ENCODE results near the gene NLGN3.
"Not testable (repeated sequence)": the region's sequence is repeated elsewhere in the genome, so short reads cannot be mapped to it uniquely, and the experiment has no call there.

Gene NLGN3

GRCh38 chrX:71173440-71173839 is 28.8 kb downstream of the NLGN3 start:
- DNase-seq: no peak

GRCh38 chrX:71174795-71175194 is 30.2 kb downstream of the NLGN3 start:
- no peak for DNase-seq

- no peak for DNase-seq
Measured at GRCh38 chrX:71175531-71175930, 30.9 kb downstream of the NLGN3 start.

- DNase-seq: peak; percentile 21
Measured at GRCh38 chrX:71177327-71177726, 32.7 kb downstream of the NLGN3 start.

- peak; percentile 65 for DNase-seq
Measured at GRCh38 chrX:71178908-71179307, 34.3 kb downstream of the NLGN3 start.

- not testable (repeated sequence) for DNase-seq
Measured at GRCh38 chrX:71180579-71181265, 36.1 kb downstream of the NLGN3 start.

- peak; percentile 34 for DNase-seq
Measured at GRCh38 chrX:71181558-71181909, 36.9 kb downstream of the NLGN3 start.

- peak; percentile 96 for DNase-seq
Measured at GRCh38 chrX:71181910-71182799, 37.5 kb downstream of the NLGN3 start.

GRCh38 chrX:71182871-71183270 is 38.2 kb downstream of the NLGN3 start:
- DNase-seq: no peak

- DNase-seq: no peak
Measured at GRCh38 chrX:71183341-71183740, 38.7 kb downstream of the NLGN3 start.

- DNase-seq: no peak
Measured at GRCh38 chrX:71184092-71184491, 39.5 kb downstream of the NLGN3 start.

- DNase-seq: no peak
Measured at GRCh38 chrX:71184803-71185495, 40.3 kb downstream of the NLGN3 start.

GRCh38 chrX:71191248-71191647 is 46.6 kb downstream of the NLGN3 start:
- no peak for DNase-seq

- no peak for DNase-seq
Measured at GRCh38 chrX:71195964-71196649, 51.5 kb downstream of the NLGN3 start.

- no peak for DNase-seq
Measured at GRCh38 chrX:71198066-71198465, 53.4 kb downstream of the NLGN3 start.

- no peak for DNase-seq
Measured at GRCh38 chrX:71199252-71200008, 54.8 kb downstream of the NLGN3 start.

- no peak for DNase-seq
Measured at GRCh38 chrX:71210816-71211215, 66.2 kb downstream of the NLGN3 start.

GRCh38 chrX:71212536-71212935 is 67.9 kb downstream of the NLGN3 start:
- no peak for DNase-seq

GRCh38 chrX:71214152-71214551 is 69.5 kb downstream of the NLGN3 start:
- no peak for DNase-seq

- no peak for DNase-seq
Measured at GRCh38 chrX:71214604-71215337, 70.1 kb downstream of the NLGN3 start.

GRCh38 chrX:71215338-71215912 is 70.8 kb downstream of the NLGN3 start:
- DNase-seq: no peak
